ENCODE results near the gene GSK3A. TPM values are rescaled to one million over a fixed set of nuclear protein-coding genes. Genes with fewer than 3 reads are reported as not detected.

GSK3A gene
- total RNA-seq, 1 donor from 2014 or later = 39.8 TPM

- H3K27me3 ChIP-seq (ENCODE audit: low read depth) = no peaks in the 10 kb centered on the region
- no peak for TF ChIP-seq CTCF (IDR thresholded peaks at IDR 0.05)
- H3K9me3 ChIP-seq = no peaks in the 10 kb centered on the region
- no peak for ATAC-seq
- DNase-seq = no peak
- peaks cover 22% of the 10 kb centered on the region for H3K4me1 ChIP-seq
- no peak overlapping the region for H3K27ac ChIP-seq
- intact Hi-C loops (cut with DNase I) = no loop called here
- peaks cover 73% of the 10 kb centered on the region for H3K36me3 ChIP-seq
- no peak overlapping the region for H3K4me3 ChIP-seq
These were observed 46.6 kb upstream of the GSK3A start for GRCh38 chr19:42288881-42289555.

- DNase-seq (no peak), ATAC-seq (no peak)
- H3K36me3 ChIP-seq = peaks cover 67% of the 10 kb centered on the region
- no peaks in the 10 kb centered on the region for H3K9me3 ChIP-seq
- no peaks in the 10 kb centered on the region for H3K27me3 ChIP-seq (ENCODE audit: low read depth)
- intact Hi-C loops (cut with DNase I) = no loop called here
- H3K4me1 ChIP-seq = peaks cover 23% of the 10 kb centered on the region
- no peak overlapping the region for H3K27ac ChIP-seq
- TF ChIP-seq CTCF (IDR thresholded peaks at IDR 0.05) = no peak
- no peak overlapping the region for H3K4me3 ChIP-seq
These were observed 46.0 kb upstream of the GSK3A start for GRCh38 chr19:42288387-42288786.

DNA sequence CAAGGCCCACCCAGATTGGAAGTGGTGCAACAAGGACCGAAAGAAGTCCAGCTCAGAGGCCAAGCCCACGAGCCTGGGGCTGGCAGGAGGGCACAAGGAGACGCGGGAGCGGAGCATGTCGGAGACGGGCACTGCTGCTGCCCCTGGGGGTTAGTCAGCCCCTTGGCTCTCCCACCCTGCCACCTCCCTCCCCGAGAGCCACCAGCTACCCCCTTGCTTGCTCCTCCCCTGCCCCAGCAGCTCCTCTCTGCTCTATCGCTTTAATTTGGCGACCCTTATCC, 45.4 kb upstream of the GSK3A start:
- ATAC-seq = no peak
- Histone ChIP-seq H3K9me3 (no peaks in the 10 kb centered on the region), H3K4me3 (no peak overlapping the region), H3K27me3 (ENCODE audit: low read depth) (no peaks in the 10 kb centered on the region), H3K4me1 (peaks cover 29% of the 10 kb centered on the region), H3K27ac (no peak overlapping the region), H3K36me3 (peaks cover 61% of the 10 kb centered on the region)
- DNase-seq = no peak
- intact Hi-C loops (cut with DNase I) = no loop called here
- no peak for TF ChIP-seq CTCF (IDR thresholded peaks at IDR 0.05)

- no peak for TF ChIP-seq CTCF (IDR thresholded peaks at IDR 0.05)
- Histone ChIP-seq H3K27me3 (ENCODE audit: low read depth) (no peaks in the 10 kb centered on the region), H3K27ac (peak overlapping the region; percentile 24), H3K4me3 (no peak overlapping the region), H3K4me1 (peaks cover 35% of the 10 kb centered on the region), H3K9me3 (no peaks in the 10 kb centered on the region), H3K36me3 (peaks cover 55% of the 10 kb centered on the region)
- intact Hi-C loops (cut with DNase I) = no loop called here
- DNase-seq (no peak), ATAC-seq (no peak)
These were observed 44.8 kb upstream of the GSK3A start for GRCh38 chr19:42287017-42287826.

- DNase-seq = no peak
- TF ChIP-seq CTCF (IDR thresholded peaks at IDR 0.05) = no peak
- H3K4me3 ChIP-seq = peak overlapping the region; percentile 68
- intact Hi-C loops (cut with DNase I) = no loop called here
- H3K36me3 ChIP-seq = peaks cover 48% of the 10 kb centered on the region
- peak overlapping the region; percentile 58 for H3K27ac ChIP-seq
- H3K27me3 ChIP-seq (ENCODE audit: low read depth) = no peaks in the 10 kb centered on the region
- H3K4me1 ChIP-seq = peaks cover 42% of the 10 kb centered on the region
- no peaks in the 10 kb centered on the region for H3K9me3 ChIP-seq
- no peak for ATAC-seq
These were observed 44.1 kb upstream of the GSK3A start for GRCh38 chr19:42286349-42287016.

Data from lower lobe of right lung (tissue), 2 donors.